ENCODE results near the gene KRTAP2-2.
"Not testable (repeated sequence)": the region's sequence is repeated elsewhere in the genome, so short reads cannot be mapped to it uniquely, and the experiment has no call there.

Gene KRTAP2-2

GRCh38 chr17:41049110-41049509 lies 5.9 kb downstream of the KRTAP2-2 start:
- Histone ChIP-seq H4K20me1 (ENCODE audit: low read depth, low read length) (no peaks in the 10 kb centered on the region), H3F3A (ENCODE audit: insufficient read depth) (0 out of 2 replicates have a peak, but pooled peaks cover 3% of the 10 kb centered on the region), H3K9ac (ENCODE audit: low read length) (no peak overlapping the region), H3K9me3 (ENCODE audit: insufficient read depth, low read length) (no peaks in the 10 kb centered on the region), H3K9me2 (replicated peaks; ENCODE audit: insufficient read depth, low read length) (no peaks in the 10 kb centered on the region), H3K79me2 (ENCODE audit: insufficient read depth, low read length) (no peaks in the 10 kb centered on the region), H2AFZ (ENCODE audit: low read depth, low read length, severe bottlenecking) (no peak overlapping the region), H3K27ac (ENCODE audit: low read depth, low read length) (no peak overlapping the region), H3K4me3 (ENCODE audit: insufficient read depth, low read length, poor library complexity, severe bottlenecking) (no peak overlapping the region), H3K4me2 (ENCODE audit: low read depth, low read length, poor library complexity, severe bottlenecking) (no peak overlapping the region), H3K36me3 (ENCODE audit: low read length) (no peaks in the 10 kb centered on the region), H3K27me3 (ENCODE audit: low read length) (no peaks in the 10 kb centered on the region)
- TF ChIP-seq EZH2phosphoT487 (conservative IDR thresholded peaks at IDR 0.05; ENCODE audit: low read length) (no peak), CTCF (IDR thresholded peaks at IDR 0.05; ENCODE audit: insufficient read depth, low read length, poor library complexity, severe bottlenecking) (no peak)

- Histone ChIP-seq H3K9ac (ENCODE audit: low read length) (no peak overlapping the region), H2AFZ (ENCODE audit: low read depth, low read length, severe bottlenecking) (no peak overlapping the region), H3K79me2 (ENCODE audit: insufficient read depth, low read length) (no peaks in the 10 kb centered on the region), H3K27ac (ENCODE audit: low read depth, low read length) (no peak overlapping the region), H3K4me2 (ENCODE audit: low read depth, low read length, poor library complexity, severe bottlenecking) (no peak overlapping the region), H3K9me3 (ENCODE audit: insufficient read depth, low read length) (no peaks in the 10 kb centered on the region), H3K27me3 (ENCODE audit: low read length) (no peaks in the 10 kb centered on the region), H3K9me2 (replicated peaks; ENCODE audit: insufficient read depth, low read length) (no peaks in the 10 kb centered on the region), H3F3A (ENCODE audit: insufficient read depth) (0 out of 2 replicates have a peak, but pooled peaks cover 3% of the 10 kb centered on the region), H3K36me3 (ENCODE audit: low read length) (no peaks in the 10 kb centered on the region), H4K20me1 (ENCODE audit: low read depth, low read length) (no peaks in the 10 kb centered on the region), H3K4me3 (ENCODE audit: insufficient read depth, low read length, poor library complexity, severe bottlenecking) (no peak overlapping the region)
- no peak for TF ChIP-seq EZH2phosphoT487 (conservative IDR thresholded peaks at IDR 0.05; ENCODE audit: low read length)
- no peak for TF ChIP-seq CTCF (IDR thresholded peaks at IDR 0.05; ENCODE audit: insufficient read depth, low read length, poor library complexity, severe bottlenecking)
Measured at GRCh38 chr17:41048441-41048840, 6.6 kb downstream of the KRTAP2-2 start.

- H3K9me3 ChIP-seq (ENCODE audit: insufficient read depth, low read length): peaks cover 12% of the 10 kb centered on the region; the same call in 1 of the 2 replicates
- H3K9ac ChIP-seq (ENCODE audit: low read length); H3K27ac ChIP-seq (ENCODE audit: low read depth, low read length); H3K79me2 ChIP-seq (ENCODE audit: insufficient read depth, low read length); H3K9me2 ChIP-seq (replicated peaks; ENCODE audit: insufficient read depth, low read length); H3K4me2 ChIP-seq (ENCODE audit: low read depth, low read length, poor library complexity, severe bottlenecking); H3K36me3 ChIP-seq (ENCODE audit: low read length); H3K27me3 ChIP-seq (ENCODE audit: low read length); H3F3A ChIP-seq (ENCODE audit: insufficient read depth); H3K4me3 ChIP-seq (ENCODE audit: insufficient read depth, low read length, poor library complexity, severe bottlenecking); H4K20me1 ChIP-seq (ENCODE audit: low read depth, low read length); H2AFZ ChIP-seq (ENCODE audit: low read depth, low read length, severe bottlenecking): not testable (repeated sequence)
Measured at GRCh38 chr17:41046735-41047465, 8.1 kb downstream of the KRTAP2-2 start, which contains the start of gene KRTAP2-1. TSS of gene KRTAP2-1 (minus strand) at chr17:41047316. CDS start at chr17:41047267, 49 bp downstream.

- Histone ChIP-seq H3K27ac (ENCODE audit: low read depth, low read length) (no peak overlapping the region), H2AFZ (ENCODE audit: low read depth, low read length, severe bottlenecking) (no peak overlapping the region), H3K27me3 (ENCODE audit: low read length) (0 out of 2 replicates have a peak, but pooled peaks cover 3% of the 10 kb centered on the region), H3K4me2 (ENCODE audit: low read depth, low read length, poor library complexity, severe bottlenecking) (no peak overlapping the region), H3K9me3 (ENCODE audit: insufficient read depth, low read length) (peaks cover 12% of the 10 kb centered on the region; the same call in 1 of the 2 replicates), H3F3A (ENCODE audit: insufficient read depth) (no peaks in the 10 kb centered on the region), H4K20me1 (ENCODE audit: low read depth, low read length) (no peaks in the 10 kb centered on the region), H3K9me2 (replicated peaks; ENCODE audit: insufficient read depth, low read length) (no peaks in the 10 kb centered on the region), H3K79me2 (ENCODE audit: insufficient read depth, low read length) (no peaks in the 10 kb centered on the region), H3K9ac (ENCODE audit: low read length) (no peak overlapping the region), H3K36me3 (ENCODE audit: low read length) (no peaks in the 10 kb centered on the region), H3K4me3 (ENCODE audit: insufficient read depth, low read length, poor library complexity, severe bottlenecking) (no peak overlapping the region)
- TF ChIP-seq CTCF (IDR thresholded peaks at IDR 0.05; ENCODE audit: insufficient read depth, low read length, poor library complexity, severe bottlenecking) (no peak), EZH2phosphoT487 (conservative IDR thresholded peaks at IDR 0.05; ENCODE audit: low read length) (no peak)
Measured at GRCh38 chr17:41042953-41043352, 12.1 kb downstream of the KRTAP2-2 start.

GRCh38 chr17:41040783-41041571 lies 14.1 kb downstream of the KRTAP2-2 start, which contains the start of gene KRTAP1-1:
TSS of gene KRTAP1-1 (minus strand) at chr17:41041450. CDS start at chr17:41041397, 53 bp downstream.
- H3K4me3 ChIP-seq (ENCODE audit: insufficient read depth, low read length, poor library complexity, severe bottlenecking); H3K36me3 ChIP-seq (ENCODE audit: low read length); H3F3A ChIP-seq (ENCODE audit: insufficient read depth); H3K27ac ChIP-seq (ENCODE audit: low read depth, low read length); H2AFZ ChIP-seq (ENCODE audit: low read depth, low read length, severe bottlenecking); H4K20me1 ChIP-seq (ENCODE audit: low read depth, low read length); H3K27me3 ChIP-seq (ENCODE audit: low read length); H3K9ac ChIP-seq (ENCODE audit: low read length); H3K9me2 ChIP-seq (replicated peaks; ENCODE audit: insufficient read depth, low read length); H3K4me2 ChIP-seq (ENCODE audit: low read depth, low read length, poor library complexity, severe bottlenecking); H3K79me2 ChIP-seq (ENCODE audit: insufficient read depth, low read length): not testable (repeated sequence)
- peaks cover 12% of the 10 kb centered on the region; the same call in 1 of the 2 replicates for H3K9me3 ChIP-seq (ENCODE audit: insufficient read depth, low read length)
